ENCODE results near the gene STK32B.
A peak's percentile ranks its signal among the peaks of the same experiment; 100 is the strongest.
"Not testable (repeated sequence)": the region's sequence is repeated elsewhere in the genome, so short reads cannot be mapped to it uniquely, and the experiment has no call there.

The STK32B gene

GRCh38 chr4:5212255-5213013 is 161.2 kb downstream of the STK32B start:
- no peak for TF ChIP-seq POLR2A (IDR thresholded peaks at IDR 0.05; ENCODE audit: low read length)
- TF ChIP-seq GATA1 (IDR thresholded peaks at IDR 0.05; ENCODE audit: low read depth, low read length), result no peak
- DNase-seq, result no peak

DNA sequence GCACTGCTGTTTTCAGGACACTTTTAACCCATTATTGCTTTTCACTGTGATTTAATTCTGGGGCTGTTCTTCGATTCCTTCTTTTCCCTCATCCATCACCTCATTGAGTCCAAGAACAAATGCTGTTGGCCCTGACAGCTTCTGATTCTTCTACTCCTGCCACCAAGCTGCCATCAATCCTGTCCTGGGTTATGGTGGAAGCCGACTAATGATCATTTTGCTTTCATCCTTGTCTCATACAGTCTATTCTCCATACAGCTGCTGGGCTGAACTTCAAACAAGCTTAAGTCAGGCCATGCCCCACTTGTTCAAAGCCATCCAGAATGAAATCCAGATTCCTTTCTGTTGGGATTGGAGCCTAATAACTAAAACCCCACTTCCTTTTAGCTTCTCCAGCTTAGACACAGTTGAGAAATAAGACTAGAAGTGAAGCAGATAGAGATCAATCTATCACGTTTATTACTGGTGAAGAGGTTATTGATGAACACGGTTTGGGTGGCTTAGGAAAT is 161.9 kb downstream of the STK32B start:
- TF ChIP-seq POLR2A (IDR thresholded peaks at IDR 0.05; ENCODE audit: low read length) (no peak), GATA1 (IDR thresholded peaks at IDR 0.05; ENCODE audit: low read depth, low read length) (no peak)

DNA sequence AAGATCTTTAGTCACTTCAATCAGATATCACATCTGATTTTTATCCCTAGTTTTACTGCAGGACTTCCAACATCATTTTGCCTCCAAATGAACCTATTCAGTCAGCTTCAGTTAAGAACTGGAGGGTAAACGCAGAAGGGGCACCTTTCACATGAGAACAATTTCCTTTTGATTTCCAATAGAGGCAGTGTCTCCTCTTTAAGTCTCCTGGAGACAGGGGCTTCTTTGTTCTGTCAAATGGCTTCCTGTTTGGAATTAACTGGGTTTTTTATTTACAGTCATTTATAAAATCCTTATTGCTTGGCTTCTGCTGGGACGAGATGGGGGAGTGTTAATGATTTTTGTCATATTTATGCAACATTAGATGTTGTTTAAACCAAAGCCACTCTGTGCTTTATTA is 164.0 kb downstream of the STK32B start:
- TF ChIP-seq POLR2A (IDR thresholded peaks at IDR 0.05; ENCODE audit: low read length), result no peak
- no peak for TF ChIP-seq GATA1 (IDR thresholded peaks at IDR 0.05; ENCODE audit: low read depth, low read length)
- no peak for DNase-seq

More for the DNA sequence above, 161.9 kb downstream of the STK32B start:
- no peak for DNase-seq

GRCh38 chr4:5217421-5217820 is 166.1 kb downstream of the STK32B start:
- DNase-seq, result no peak

DNA sequence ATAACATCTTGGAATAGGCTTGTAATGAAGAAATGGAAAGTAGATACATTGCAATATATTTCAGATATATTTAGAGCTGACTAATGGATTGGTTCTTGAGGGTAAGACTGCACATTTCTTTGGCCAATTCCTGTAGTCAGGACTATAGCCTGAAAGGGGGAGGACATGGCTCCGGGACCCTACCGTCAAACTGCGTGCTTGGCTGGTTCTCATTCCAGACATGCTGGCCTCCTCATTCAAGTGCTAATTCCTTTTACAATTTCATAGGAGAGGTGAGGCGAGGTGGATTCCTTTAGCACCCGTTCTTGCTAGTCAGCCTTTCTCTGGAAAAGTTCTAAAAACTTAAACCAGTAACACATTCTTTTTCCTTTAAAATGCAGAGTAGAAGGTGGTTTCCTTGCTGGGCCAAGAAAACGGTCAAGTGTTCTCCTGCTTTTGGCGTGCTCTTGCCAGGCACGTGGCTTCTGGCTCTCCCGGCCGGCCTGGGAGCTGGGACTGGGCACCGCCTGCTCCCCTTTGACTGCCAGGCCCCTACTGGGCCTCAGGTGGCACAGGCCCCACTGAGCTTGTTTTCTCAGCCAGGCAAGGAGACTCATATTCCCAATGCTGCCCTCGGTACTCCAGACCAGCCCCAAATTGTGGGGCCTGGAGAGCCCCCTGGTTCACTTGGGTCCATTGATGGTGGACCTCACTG is 167.2 kb downstream of the STK32B start:
- TF ChIP-seq POLR2A (IDR thresholded peaks at IDR 0.05; ENCODE audit: low read length), result no peak
- no peak for TF ChIP-seq GATA1 (IDR thresholded peaks at IDR 0.05; ENCODE audit: low read depth, low read length)
- DNase-seq, result no peak

More at GRCh38 chr4:5217421-5217820, 166.1 kb downstream of the STK32B start:
- TF ChIP-seq GATA1 (IDR thresholded peaks at IDR 0.05; ENCODE audit: low read depth, low read length) (no peak), POLR2A (IDR thresholded peaks at IDR 0.05; ENCODE audit: low read length) (no peak)

- TF ChIP-seq POLR2A (IDR thresholded peaks at IDR 0.05; ENCODE audit: low read length) (no peak), GATA1 (IDR thresholded peaks at IDR 0.05; ENCODE audit: low read depth, low read length) (no peak)
These were observed 168.7 kb downstream of the STK32B start for GRCh38 chr4:5220028-5220427.

GRCh38 chr4:5222047-5222446 is 170.8 kb downstream of the STK32B start:
- no peak for DNase-seq
- TF ChIP-seq GATA1 (IDR thresholded peaks at IDR 0.05; ENCODE audit: low read depth, low read length) (no peak), POLR2A (IDR thresholded peaks at IDR 0.05; ENCODE audit: low read length) (no peak)

More at GRCh38 chr4:5220028-5220427, 168.7 kb downstream of the STK32B start:
- peak; percentile 13 to 32 for DNase-seq

- TF ChIP-seq POLR2A (IDR thresholded peaks at IDR 0.05; ENCODE audit: low read length) (no peak), GATA1 (IDR thresholded peaks at IDR 0.05; ENCODE audit: low read depth, low read length) (no peak)
- no peak for DNase-seq
These were observed 171.7 kb downstream of the STK32B start for GRCh38 chr4:5222951-5223350.

DNA sequence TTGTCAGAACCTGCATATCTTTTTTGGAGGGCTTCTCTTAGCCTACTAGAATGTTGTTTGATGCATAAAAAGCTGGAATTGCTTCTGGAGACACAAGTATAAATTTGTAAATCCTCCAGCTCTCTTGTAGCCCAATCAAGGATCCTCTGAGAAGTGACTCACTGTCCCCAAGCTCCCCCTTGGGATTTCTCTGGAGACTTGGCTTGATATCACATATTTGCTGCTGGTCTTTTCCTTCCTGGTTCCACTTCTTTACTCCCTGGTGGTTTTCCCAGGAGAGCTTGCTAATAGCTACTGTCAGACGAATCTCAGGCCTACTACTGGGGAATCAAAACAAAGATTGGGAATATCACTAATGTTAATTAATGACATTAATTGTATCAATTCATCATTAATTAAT is 173.1 kb downstream of the STK32B start:
- no peak for DNase-seq
- no peak for TF ChIP-seq POLR2A (IDR thresholded peaks at IDR 0.05; ENCODE audit: low read length)
- no peak for TF ChIP-seq GATA1 (IDR thresholded peaks at IDR 0.05; ENCODE audit: low read depth, low read length)

- no peak for DNase-seq
- TF ChIP-seq GATA1 (IDR thresholded peaks at IDR 0.05; ENCODE audit: low read depth, low read length) (no peak), POLR2A (IDR thresholded peaks at IDR 0.05; ENCODE audit: low read length) (no peak)
These were observed 181.3 kb downstream of the STK32B start for GRCh38 chr4:5232549-5232948.

DNA sequence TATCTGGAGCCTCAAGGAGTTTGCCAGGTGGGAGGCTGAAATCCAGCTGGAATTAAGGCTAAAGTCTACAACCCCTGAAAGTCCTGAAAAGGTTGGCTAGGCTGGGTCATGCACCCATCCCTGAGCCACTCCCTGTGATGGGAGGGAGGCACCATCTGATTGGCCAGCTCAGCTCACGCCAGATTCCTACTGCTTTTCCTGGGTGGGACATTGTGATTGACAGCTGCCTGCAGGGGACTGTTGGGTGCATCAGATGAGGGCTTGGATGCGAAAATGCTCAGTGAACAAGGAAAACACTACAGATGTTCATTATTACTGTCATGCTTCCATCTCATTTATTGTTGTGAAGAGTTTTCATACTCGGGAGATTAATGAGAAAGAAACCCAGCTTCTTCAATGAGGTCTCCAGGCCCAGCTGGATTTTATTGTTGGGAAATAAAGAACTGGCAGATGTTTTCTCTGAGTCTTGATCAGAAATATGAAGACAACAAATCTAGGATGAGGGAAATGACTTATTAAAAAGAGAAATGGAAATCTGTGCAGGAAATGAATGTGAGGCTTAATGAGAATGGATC is 185.9 kb downstream of the STK32B start:
- TF ChIP-seq GATA1 (IDR thresholded peaks at IDR 0.05; ENCODE audit: low read depth, low read length) (no peak), POLR2A (IDR thresholded peaks at IDR 0.05; ENCODE audit: low read length) (no peak)
- DNase-seq, result no peak

DNA sequence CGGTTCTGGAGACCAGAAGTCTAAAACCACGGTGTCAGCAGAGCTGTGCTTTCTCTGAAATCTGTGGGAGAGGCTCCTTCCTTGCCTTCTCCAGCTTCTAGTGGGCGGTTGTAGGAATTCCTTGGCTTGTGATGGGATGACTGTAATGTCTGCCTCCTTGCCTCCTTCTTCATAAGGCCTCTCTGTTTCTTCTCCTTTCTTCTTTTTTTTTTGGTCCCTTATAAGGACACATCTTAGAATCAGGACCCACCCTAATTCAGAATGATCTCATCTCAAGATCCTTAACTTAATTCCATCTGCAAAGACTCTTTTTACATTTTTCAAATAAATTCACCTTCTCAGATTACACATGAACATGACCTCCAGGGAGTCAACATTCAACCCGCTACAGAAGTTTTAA is 186.9 kb downstream of the STK32B start:
- no peak for TF ChIP-seq POLR2A (IDR thresholded peaks at IDR 0.05; ENCODE audit: low read length)
- no peak for TF ChIP-seq GATA1 (IDR thresholded peaks at IDR 0.05; ENCODE audit: low read depth, low read length)
- no peak for DNase-seq

GRCh38 chr4:5247061-5247460 is 195.8 kb downstream of the STK32B start:
- not testable (repeated sequence) for DNase-seq

GRCh38 chr4:5247735-5248134 is 196.5 kb downstream of the STK32B start:
- DNase-seq, result no peak
- TF ChIP-seq GATA1 (IDR thresholded peaks at IDR 0.05; ENCODE audit: low read depth, low read length), result no peak
- no peak for TF ChIP-seq POLR2A (IDR thresholded peaks at IDR 0.05; ENCODE audit: low read length)
